DND-41 (cell line): ENCODE data around the gene BMPR1A.

ENCODE experiments used
- CTCF ChIP-seq: IDR thresholded peaks from 2 replicates; pipeline ENCODE4 v1.5.1; 2012; ENCODE audit warnings: borderline replicate concordance, low read length, moderate library complexity, mild to moderate bottlenecking; ENCODE audit not compliant: poor library complexity, severe bottlenecking; ENCODE audit errors: extremely low read depth
- EZH2 ChIP-seq: IDR thresholded peaks from 3 replicates; pipeline ENCODE4 v1.6.1; 2012; ENCODE audit warnings: borderline replicate concordance, low read depth, mild to moderate bottlenecking, moderate library complexity, low read length, inconsistent platforms; ENCODE audit not compliant: severe bottlenecking

- TF ChIP-seq CTCF (no peak), EZH2 (no peak)
These were observed 148.2 kb downstream of the BMPR1A start for GRCh38 chr10:86904600-86904999.
